DOHH2 (cell line): ENCODE results near the gene ATP5F1C.

Source experiments
- H3F3A ChIP-seq: fragments of 200-600 bp; sonication (generic), shearing (Covaris generic); 2 replicates; pipeline ENCODE4 v1.6.0; 2016; ENCODE audit warnings: antibody characterized with exemption, mild to moderate bottlenecking; ENCODE audit not compliant: control insufficient read depth, insufficient read depth
- H3K27ac ChIP-seq: fragments of 200-600 bp; sonication (generic); 2 replicates; pipeline ENCODE4 v1.5.1; 2014; ENCODE audit warnings: low read depth, mild to moderate bottlenecking, low read length, moderate library complexity
- H3K27me3 ChIP-seq: fragments of 200-600 bp; sonication (generic); 2 replicates; pipeline ENCODE4 v1.6.1; 2014; ENCODE audit warnings: mild to moderate bottlenecking, low read length, mixed read lengths; ENCODE audit not compliant: control insufficient read depth
- H3K36me3 ChIP-seq: fragments of 200-600 bp; sonication (generic); 2 replicates; pipeline ENCODE4 v1.6.1; 2014; ENCODE audit warnings: mild to moderate bottlenecking, low read length, moderate library complexity, mixed read lengths; ENCODE audit not compliant: control insufficient read depth
- H3K4me1 ChIP-seq: fragments of 200-600 bp; sonication (generic); 2 replicates; pipeline ENCODE4 v1.6.1; 2014; ENCODE audit warnings: mild to moderate bottlenecking, low read length, mixed read lengths; ENCODE audit not compliant: control insufficient read depth
- H3K4me2 ChIP-seq: fragments of 200-600 bp; sonication (generic); 2 replicates; pipeline ENCODE4 v1.6.0; 2014; ENCODE audit warnings: mild to moderate bottlenecking, low read length, moderate library complexity
- H3K4me3 ChIP-seq: fragments of 200-600 bp; sonication (generic); 2 replicates; pipeline ENCODE4 v1.5.1; 2014; ENCODE audit warnings: mild to moderate bottlenecking, low read length, mixed read lengths
- H3K79me2 ChIP-seq: fragments of 200-600 bp; sonication (generic); 2 replicates; pipeline ENCODE4 v1.6.1; 2014; ENCODE audit warnings: mild to moderate bottlenecking, low read length, mixed read lengths; ENCODE audit not compliant: control insufficient read depth
- H3K9me2 ChIP-seq: fragments of 200-600 bp; sonication (generic); replicated peaks from 2 replicates; pipeline ENCODE4 v1.6.1; 2014; ENCODE audit warnings: mild to moderate bottlenecking, low read length, mixed read lengths; ENCODE audit not compliant: control insufficient read depth
- H3K9me3 ChIP-seq: fragments of 200-600 bp; sonication (generic); 2 replicates; pipeline ENCODE4 v1.6.1; 2014; ENCODE audit warnings: antibody characterized with exemption, low read length, mixed read lengths; ENCODE audit not compliant: control insufficient read depth, insufficient read depth
- H4K20me1 ChIP-seq: fragments of 200-600 bp; sonication (generic); 2 replicates; pipeline ENCODE4 v1.6.0; 2014; ENCODE audit warnings: low read depth, mild to moderate bottlenecking, antibody characterized with exemption, low read length, moderate library complexity; ENCODE audit not compliant: control insufficient read depth, insufficient read depth
- CTCF ChIP-seq: fragments of 200-600 bp; sonication (generic); IDR thresholded peaks from one replicate; pipeline ENCODE4 v1.5.1; 2014; ENCODE audit warnings: antibody characterized with exemption, mild to moderate bottlenecking, low read depth, low read length; ENCODE audit not compliant: poor library complexity, severe bottlenecking
- EZH2phosphoT487 ChIP-seq: fragments of 200-600 bp; sonication (generic); IDR thresholded peaks from 2 replicates; pipeline ENCODE4 v1.6.1; 2017; ENCODE audit warnings: borderline replicate concordance, mild to moderate bottlenecking, antibody characterized with exemption, low read length, moderate library complexity, mixed read lengths

The ATP5F1C gene

GRCh38 chr10:7826971-7827370, 39.0 kb downstream of the ATP5F1C start:
- Histone ChIP-seq H3K4me2 (no peak overlapping the region), H4K20me1 (no peaks in the 10 kb centered on the region), H3K27ac (no peak overlapping the region), H3K79me2 (peaks cover 29% of the 10 kb centered on the region), H3K4me1 (no peaks in the 10 kb centered on the region), H3F3A (no peaks in the 10 kb centered on the region), H3K9me3 (no peaks in the 10 kb centered on the region), H3K9me2 (no peaks in the 10 kb centered on the region), H3K27me3 (no peaks in the 10 kb centered on the region), H3K36me3 (peaks cover 28% of the 10 kb centered on the region), H3K4me3 (no peak overlapping the region)
- TF ChIP-seq EZH2phosphoT487 (no peak), CTCF (no peak)

GRCh38 chr10:7829289-7829834, 41.4 kb downstream of the ATP5F1C start:
- Histone ChIP-seq H3K9me3 (no peaks in the 10 kb centered on the region), H3K4me3 (no peak overlapping the region), H4K20me1 (no peaks in the 10 kb centered on the region), H3K36me3 (peaks cover 21% of the 10 kb centered on the region), H3K4me1 (no peaks in the 10 kb centered on the region), H3K79me2 (peaks cover 48% of the 10 kb centered on the region), H3K27ac (no peak overlapping the region), H3K4me2 (no peak overlapping the region), H3K9me2 (no peaks in the 10 kb centered on the region), H3K27me3 (no peaks in the 10 kb centered on the region), H3F3A (no peaks in the 10 kb centered on the region)
- no peak for TF ChIP-seq CTCF

- no peaks in the 10 kb centered on the region for H3F3A ChIP-seq
- H3K27ac ChIP-seq = no peak overlapping the region
- H3K9me3 ChIP-seq = no peaks in the 10 kb centered on the region
- TF ChIP-seq CTCF (no peak), EZH2phosphoT487 (no peak)
- no peaks in the 10 kb centered on the region for H3K4me1 ChIP-seq
- no peaks in the 10 kb centered on the region for H3K9me2 ChIP-seq
- no peak overlapping the region for H3K4me3 ChIP-seq
- no peaks in the 10 kb centered on the region for H3K27me3 ChIP-seq
- peaks cover 9% of the 10 kb centered on the region; the same call in 1 of the 2 replicates for H3K36me3 ChIP-seq
- no peak overlapping the region for H3K4me2 ChIP-seq
- H4K20me1 ChIP-seq = no peaks in the 10 kb centered on the region
- H3K79me2 ChIP-seq = peaks cover 68% of the 10 kb centered on the region
Measured at GRCh38 chr10:7832060-7832459, 44.1 kb downstream of the ATP5F1C start.

- TF ChIP-seq EZH2phosphoT487 = no peak
- no peak for TF ChIP-seq CTCF
- H3K27ac ChIP-seq = no peak overlapping the region
- H3K27me3 ChIP-seq = no peaks in the 10 kb centered on the region
Measured at GRCh38 chr10:7833210-7833609, 45.2 kb downstream of the ATP5F1C start.

More at GRCh38 chr10:7833210-7833609, 45.2 kb downstream of the ATP5F1C start:
- Histone ChIP-seq H3K79me2 (peaks cover 63% of the 10 kb centered on the region), H3K9me3 (no peaks in the 10 kb centered on the region), H3K4me3 (no peak overlapping the region), H3K4me2 (no peak overlapping the region), H3F3A (no peaks in the 10 kb centered on the region), H3K9me2 (no peaks in the 10 kb centered on the region), H4K20me1 (no peaks in the 10 kb centered on the region), H3K4me1 (no peaks in the 10 kb centered on the region), H3K36me3 (peaks cover 6% of the 10 kb centered on the region; the same call in 1 of the 2 replicates)
